HepG2 (cell line): ENCODE results near the gene DDAH1. TPM values are rescaled to one million over a fixed set of nuclear protein-coding genes. Genes with fewer than 3 reads are reported as not detected.
A peak's percentile ranks its signal among the peaks of the same experiment; 100 is the strongest.

Experiments
- FOXK2 ChIP-seq: fragments of 450-650 bp; IDR thresholded peaks from 2 replicates; pipeline ENCODE4 v1.6.1; 2016
- HNF1A ChIP-seq, 2 experiments: sonication (generic) in 1 of 2; formaldehyde crosslinking in 1 of 2; IDR thresholded peaks; 2 replicates each; pipeline versions ENCODE4 v1.4.0 to v1.6.1; 2016 to 2020; ENCODE audit warnings: borderline replicate concordance in 1 of 2, low read depth in 1 of 2, mild to moderate bottlenecking in 1 of 2, missing genetic modification reagents in 1 of 2
- HOXA7 ChIP-seq: sonication (generic); formaldehyde crosslinking; IDR thresholded peaks from 2 replicates; pipeline ENCODE4 v1.8.1; 2022; ENCODE audit warnings: mild to moderate bottlenecking, missing genetic modification reagents, moderate library complexity
- IKZF4 ChIP-seq: sonication (generic); formaldehyde crosslinking; IDR thresholded peaks from 2 replicates; pipeline ENCODE4 v1.5.1; 2020; ENCODE audit warnings: borderline replicate concordance, mild to moderate bottlenecking, low read depth, missing genetic modification reagents; ENCODE audit errors: not compliant biosample characterization
- JUND ChIP-seq: sonication (generic); formaldehyde crosslinking; IDR thresholded peaks from 2 replicates; pipeline ENCODE4 v1.8.0; 2022; ENCODE audit warnings: mild to moderate bottlenecking, missing genetic modification reagents
- MED8 ChIP-seq: sonication (generic); formaldehyde crosslinking; IDR thresholded peaks from 2 replicates; pipeline ENCODE4 v1.8.1; 2023; ENCODE audit warnings: mild to moderate bottlenecking, missing genetic modification reagents; ENCODE audit not compliant: insufficient replicate concordance
- PHF5A ChIP-seq: IDR thresholded peaks from one replicate; pipeline ENCODE4 v1.6.1; 2018; ENCODE audit warnings: low read depth, missing genetic modification reagents; ENCODE audit not compliant: unreplicated experiment
- RBM39 ChIP-seq: fragments of 200-400 bp; formaldehyde crosslinking; IDR thresholded peaks from one replicate; pipeline ENCODE4 v1.6.1; 2018; ENCODE audit warnings: antibody characterized with exemption, mild to moderate bottlenecking, low read depth, low read length; ENCODE audit not compliant: poor library complexity, severe bottlenecking
- RFX5 ChIP-seq: IDR thresholded peaks from 2 replicates; pipeline ENCODE4 v1.6.1; 2011; ENCODE audit warnings: low read depth, low read length, improper control_type of control experiment
- SAFB2 ChIP-seq: sonication (generic); formaldehyde crosslinking; IDR thresholded peaks from 2 replicates; pipeline ENCODE4 v1.5.1; 2020; ENCODE audit warnings: missing genetic modification reagents, low read depth, mild to moderate bottlenecking, borderline replicate concordance
- SRF ChIP-seq: IDR thresholded peaks from 2 replicates; pipeline ENCODE4 v1.6.1; 2011; ENCODE audit warnings: mild to moderate bottlenecking, low read depth, low read length, moderate library complexity
- SRSF4 ChIP-seq: fragments of 200-400 bp; formaldehyde crosslinking; IDR thresholded peaks from one replicate; pipeline ENCODE4 v1.6.1; 2018; ENCODE audit warnings: mild to moderate bottlenecking, low read depth, low read length, moderate library complexity; ENCODE audit not compliant: poor library complexity, severe bottlenecking
- SSRP1 ChIP-seq: IDR thresholded peaks from 2 replicates; pipeline ENCODE4 v1.6.1; 2016; ENCODE audit warnings: control low read depth
- ZBTB44 ChIP-seq: sonication (generic); formaldehyde crosslinking; IDR thresholded peaks from 2 replicates; pipeline ENCODE4 v1.4.0; 2020; ENCODE audit warnings: missing genetic modification reagents
- ZMYM2 ChIP-seq: sonication (generic); formaldehyde crosslinking; IDR thresholded peaks from 2 replicates; pipeline ENCODE4 v1.8.0; 2022; ENCODE audit warnings: mild to moderate bottlenecking, missing genetic modification reagents
- ZNF207 ChIP-seq: fragments of 450-650 bp; IDR thresholded peaks from 2 replicates; pipeline ENCODE4 v1.6.1; 2016; ENCODE audit warnings: antibody characterized with exemption, borderline replicate concordance
- ZNF260 ChIP-seq: sonication (generic); formaldehyde crosslinking; IDR thresholded peaks from 2 replicates; pipeline ENCODE4 v1.4.0; 2020; ENCODE audit warnings: missing genetic modification reagents, low read depth, mild to moderate bottlenecking, borderline replicate concordance
- ZNF558 ChIP-seq: sonication (generic); formaldehyde crosslinking; IDR thresholded peaks from 2 replicates; pipeline ENCODE4 v1.9.0; 2022; ENCODE audit warnings: mild to moderate bottlenecking, missing genetic modification reagents, borderline replicate concordance
- ZNF563 ChIP-seq: sonication (generic); formaldehyde crosslinking; IDR thresholded peaks from 2 replicates; pipeline ENCODE4 v1.8.0; 2022; ENCODE audit warnings: mild to moderate bottlenecking, moderate library complexity, missing genetic modification reagents
- ZNF574 ChIP-seq: sonication (generic); formaldehyde crosslinking; IDR thresholded peaks from 2 replicates; pipeline ENCODE4 v1.4.0; 2020; ENCODE audit warnings: missing genetic modification reagents
- ZNF614 ChIP-seq: IDR thresholded peaks from 2 replicates; pipeline ENCODE4 v1.6.1; 2018; ENCODE audit warnings: missing biosample characterization, missing genetic modification reagents, inconsistent platforms, borderline replicate concordance
- polyA plus RNA-seq, 8 experiments: library from polyadenylated mRNA; depleted of rRNA in 3 of 8; stranded (reverse) in 7 of 8; unstranded in 1 of 8; fragments of >200 nt; fragmentation: Illumina TruSeq in 4 of 8; extraction: Trizol in 4 of 8; gene quantifications; 2 replicates each; pipeline versions ENCODE4 v1.2.1 to v1.2.3, GENCODE V29; 2011 to 2016; ENCODE audit warnings: low read depth in 4 of 8, missing spikeins in 1 of 8, mixed read lengths in 1 of 8; ENCODE audit not compliant: insufficient read depth in 1 of 8
- total RNA-seq, 5 experiments: library from RNA; depleted of rRNA; stranded (reverse); fragments of >200 nt; fragmentation: Illumina TruSeq; extraction: Trizol; gene quantifications; 2 replicates each; pipeline ENCODE4 v1.2.3, GENCODE V29; 2016; ENCODE audit warnings: low read depth in 1 of 5

Gene DDAH1
- total and polyA plus RNA-seq, 2 of the 13 experiments (the other 11 are each of a cell fraction or from before 2014, with no cell fraction given) = 39.7 to 64.4 TPM

- TF ChIP-seq ZBTB44 (CRISPR knock-in tag) = no peak
- TF ChIP-seq SAFB2 = no peak
- TF ChIP-seq RBM39 = no peak
- TF ChIP-seq SRF = no peak
- peak; percentile 98 for TF ChIP-seq JUND (CRISPR knock-in tag)
- TF ChIP-seq ZNF614 (CRISPR knock-in tag) = peak; percentile 95; the same call in 1 of the 2 replicates
- TF ChIP-seq ZNF563 (CRISPR knock-in tag) = no peak
- TF ChIP-seq PHF5A (CRISPR knock-in tag) = peak; percentile 84
- no peak for TF ChIP-seq SSRP1 (CRISPR knock-in tag)
- no peak for TF ChIP-seq HOXA7
- TF ChIP-seq RFX5 = no peak
- TF ChIP-seq IKZF4 = no peak
- TF ChIP-seq SRSF4 = no peak
- TF ChIP-seq ZMYM2 (CRISPR knock-in tag) = peak; percentile 67; the same call in 1 of the 2 replicates
- peak; percentile 69; the same call in 1 of the 2 replicates for TF ChIP-seq HNF1A (IDR thresholded peaks at IDR 0.05; ENCODE audit: low read depth)
- peak; percentile 57; the same call in 1 of the 2 replicates for TF ChIP-seq HNF1A (CRISPR knock-in tag; IDR thresholded peaks at IDR 0.05; ENCODE audit: borderline replicate concordance)
- no peak for TF ChIP-seq ZNF260 (CRISPR knock-in tag)
- TF ChIP-seq ZNF574 (CRISPR knock-in tag) = peak; percentile 26; the same call in 1 of the 2 replicates
- peak; percentile 55; the same call in 1 of the 2 replicates for TF ChIP-seq ZNF558 (CRISPR knock-in tag)
- TF ChIP-seq FOXK2 = peak; percentile 82
- no peak for TF ChIP-seq MED8
- TF ChIP-seq ZNF207 = no peak
Observed at GRCh38 chr1:85328713-85329397, 136.1 kb downstream of the DDAH1 start (continued).
